GM23338 (cell line): ENCODE results near the gene CRX. TPM values are rescaled to one million over a fixed set of nuclear protein-coding genes. Genes with fewer than 3 reads are reported as not detected.

Source experiments
- ATAC-seq: fragments of 200-7000 bp; cut with Tn5 transposase; 3 replicates; pipeline ENCODE4 v1.9.1; 2020
- DNase-seq: peaks from one replicate; pipeline ENCODE4 v3.0.0-alpha.2; 2015; ENCODE audit warnings: low spot score
- H2AFZ ChIP-seq: fragments of 200-600 bp; sonication (generic); 2 replicates; pipeline ENCODE4 v1.8.0; 2016; ENCODE audit warnings: antibody characterized with exemption, mild to moderate bottlenecking, moderate library complexity
- H3F3A ChIP-seq: fragments of 200-600 bp; sonication (generic); replicated peaks from 2 replicates; pipeline ENCODE4 v1.8.0; 2017; ENCODE audit warnings: antibody characterized with exemption, mixed run types, low read depth
- H3K27ac ChIP-seq: fragments of 200-600 bp; sonication (generic); 2 replicates; pipeline ENCODE4 v1.6.1; 2016; ENCODE audit warnings: low read depth
- H3K27me3 ChIP-seq: fragments of 200-600 bp; sonication (generic); 2 replicates; pipeline ENCODE4 v1.8.0; 2016; ENCODE audit warnings: mild to moderate bottlenecking, mixed run types, moderate library complexity; ENCODE audit not compliant: insufficient read depth
- H3K36me3 ChIP-seq: fragments of 200-600 bp; sonication (generic); 2 replicates; pipeline ENCODE4 v1.8.0; 2016; ENCODE audit warnings: mild to moderate bottlenecking; ENCODE audit not compliant: insufficient read depth
- H3K4me1 ChIP-seq: fragments of 200-600 bp; sonication (generic); 2 replicates; pipeline ENCODE4 v1.8.0; 2016; ENCODE audit warnings: mild to moderate bottlenecking, moderate library complexity; ENCODE audit not compliant: insufficient read depth
- H3K4me2 ChIP-seq: fragments of 200-600 bp; sonication (generic); 2 replicates; pipeline ENCODE4 v1.7.1; 2017; ENCODE audit warnings: mixed run types
- H3K4me3 ChIP-seq: fragments of 200-600 bp; sonication (generic); 2 replicates; pipeline ENCODE4 v1.6.1; 2016; ENCODE audit warnings: mixed run types
- H3K79me2 ChIP-seq: fragments of 200-600 bp; sonication (generic); replicated peaks from 2 replicates; pipeline ENCODE4 v1.8.0; 2017; ENCODE audit warnings: mild to moderate bottlenecking; ENCODE audit not compliant: insufficient read depth
- H3K9me2 ChIP-seq: fragments of 200-600 bp; sonication (generic); 2 replicates; pipeline ENCODE4 v1.8.0; 2017; ENCODE audit not compliant: insufficient read depth
- H4K20me1 ChIP-seq: fragments of 200-600 bp; sonication (generic); replicated peaks from 2 replicates; pipeline ENCODE4 v1.8.0; 2017; ENCODE audit warnings: mild to moderate bottlenecking; ENCODE audit not compliant: insufficient read depth
- H3K27ac Mint-ChIP-seq: 2 replicates; pipeline ENCODE4 v1.8.0; 2020; ENCODE audit warnings: inconsistent platforms, mild to moderate bottlenecking, moderate library complexity, mixed read lengths
- H3K27me3 Mint-ChIP-seq: 3 replicates; pipeline ENCODE4 v1.8.0; 2022; ENCODE audit warnings: low read depth, mild to moderate bottlenecking, moderate library complexity, mixed read lengths, inconsistent platforms; ENCODE audit not compliant: insufficient read depth, poor library complexity
- H3K36me3 Mint-ChIP-seq: 3 replicates; pipeline ENCODE4 v1.8.0; 2021; ENCODE audit warnings: low read depth, mild to moderate bottlenecking, inconsistent platforms, moderate library complexity, mixed read lengths
- H3K4me1 Mint-ChIP-seq: 3 replicates; pipeline ENCODE4 v1.8.0; 2020; ENCODE audit warnings: mild to moderate bottlenecking, inconsistent platforms, mixed read lengths
- H3K4me3 Mint-ChIP-seq: 3 replicates; pipeline ENCODE4 v1.8.0; 2021; ENCODE audit warnings: moderate library complexity, mild to moderate bottlenecking, inconsistent platforms, mixed read lengths
- H3K9me3 Mint-ChIP-seq: 3 replicates; pipeline ENCODE4 v1.8.0; 2020; ENCODE audit warnings: moderate library complexity, mild to moderate bottlenecking, inconsistent platforms, mixed read lengths
- CREB1 ChIP-seq: fragments of 250-450 bp; sonication (Bioruptor Pico); IDR thresholded peaks from 2 replicates; pipeline ENCODE4 v1.5.0; 2020; ENCODE audit warnings: low read depth, mild to moderate bottlenecking, moderate library complexity
- EZH2 ChIP-seq: fragments of 200-600 bp; sonication (generic); IDR thresholded peaks from one replicate; pipeline ENCODE4 v1.8.0; 2017; ENCODE audit warnings: antibody characterized with exemption, mild to moderate bottlenecking, low read depth; ENCODE audit not compliant: unreplicated experiment
- EZH2phosphoT487 ChIP-seq: fragments of 200-600 bp; sonication (generic); IDR thresholded peaks from one replicate; pipeline ENCODE4 v1.8.1; 2018; ENCODE audit warnings: antibody characterized with exemption; ENCODE audit not compliant: unreplicated experiment
- POLR2AphosphoS5 ChIP-seq: IDR thresholded peaks from 2 replicates; pipeline ENCODE4 v1.6.1; 2016; ENCODE audit warnings: antibody characterized with exemption, low read depth
- STAT1 ChIP-seq: IDR thresholded peaks from one replicate; pipeline ENCODE4 v1.6.1; 2016; ENCODE audit warnings: antibody characterized with exemption; ENCODE audit not compliant: unreplicated experiment
- ZNF114 ChIP-seq: fragments of 250-450 bp; sonication (Bioruptor Pico); IDR thresholded peaks from 2 replicates; pipeline ENCODE4 v1.5.0; 2020; ENCODE audit warnings: mild to moderate bottlenecking, moderate library complexity
- polyA plus RNA-seq: library from polyadenylated mRNA; unstranded; fragments of >200 nt; fragmentation: Nextera tagmentation; extraction: Ambion mirVana; gene quantifications from 2 replicates; pipeline ENCODE4 v1.2.1, GENCODE V29; 2016
- total RNA-seq: library from RNA; depleted of rRNA; stranded (reverse); fragments of >200 nt; shearing (Covaris generic); gene quantifications from 2 replicates; pipeline ENCODE4 v1.2.3, GENCODE V29; 2014
- TF ChIP-seq, protein P1 (sequence below), 2 experiments: fragments of 200-600 bp in 1 of 2; sonication (generic) in 1 of 2; conservative IDR thresholded peaks; 2 replicates each; pipeline versions ENCODE4 v1.5.1 to v1.6.1; 2016 to 2017; ENCODE audit warnings: antibody characterized with exemption in 2 of 2, low read depth in 2 of 2, mild to moderate bottlenecking in 2 of 2, moderate library complexity in 1 of 2
- TF ChIP-seq, protein P2 (sequence below): fragments of 250-450 bp; sonication (Bioruptor Pico); IDR thresholded peaks from 2 replicates; pipeline ENCODE4 v1.5.0; 2020; ENCODE audit warnings: mild to moderate bottlenecking, moderate library complexity

The CRX gene
- total and polyA plus RNA-seq, 2 experiments from 2014 or later: 0.15 TPM; not detected in 1

DNA sequence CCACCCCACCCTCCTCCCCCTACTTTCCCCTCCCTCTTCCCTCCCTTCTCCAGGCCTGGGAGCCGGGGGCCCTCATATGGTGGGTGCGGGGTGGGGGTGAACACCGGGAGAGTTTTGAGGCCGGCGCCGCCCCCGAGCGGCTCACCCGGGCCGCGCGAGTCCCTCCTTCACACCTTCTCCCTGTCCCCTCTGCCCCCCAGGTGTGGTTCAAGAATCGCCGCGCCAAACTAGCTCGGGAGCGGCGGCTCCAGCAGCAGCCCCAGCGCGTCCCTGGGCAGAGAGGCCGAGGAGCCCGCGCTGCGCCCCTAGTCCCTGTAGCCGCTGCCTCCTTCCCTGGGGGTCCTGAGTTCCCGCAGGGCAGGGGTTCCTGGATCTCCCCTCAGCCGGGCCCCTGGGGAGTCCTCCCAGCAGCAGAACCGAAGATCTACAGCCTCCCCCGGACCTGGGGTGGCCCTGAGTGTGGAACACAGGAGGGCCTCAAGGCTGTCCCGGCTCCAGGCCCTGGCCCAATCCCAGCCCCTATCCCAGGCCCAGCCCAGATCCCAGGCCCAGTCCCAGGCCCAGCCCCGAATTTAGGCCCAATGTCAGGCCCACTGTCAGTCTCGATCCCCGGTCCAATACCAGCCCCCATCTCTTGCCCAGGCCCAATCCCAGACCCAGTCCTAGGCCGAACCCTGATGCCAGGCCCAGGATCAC is 39.0 kb downstream of the CRX start:
- no peaks in the 10 kb centered on the region for H3K79me2 ChIP-seq
- Mint-ChIP-seq H3K36me3 (peaks cover 2% of the 10 kb centered on the region; the same call in 1 of the 3 replicates), H3K27me3 (peaks cover 7% of the 10 kb centered on the region), H3K9me3 (0 out of 3 replicates have a peak, but pooled peaks cover 3% of the 10 kb centered on the region), H3K4me1 (peaks cover 11% of the 10 kb centered on the region), H3K27ac (no peak overlapping the region), H3K4me3 (no peak overlapping the region)
- no peaks in the 10 kb centered on the region for H3K27me3 ChIP-seq
- H3F3A ChIP-seq: no peaks in the 10 kb centered on the region
- H4K20me1 ChIP-seq: no peaks in the 10 kb centered on the region
- H2AFZ ChIP-seq: peak overlapping the region; percentile 94
- peaks cover 3% of the 10 kb centered on the region; the same call in 1 of the 2 replicates for H3K4me1 ChIP-seq
- ATAC-seq (peak; percentile 45), DNase-seq (peak; percentile 46)
- H3K4me2 ChIP-seq: peak overlapping the region; percentile 60; the same call in 1 of the 2 replicates
- no peaks in the 10 kb centered on the region for H3K9me2 ChIP-seq
- no peaks in the 10 kb centered on the region for H3K36me3 ChIP-seq
- TF ChIP-seq, protein P1, sequence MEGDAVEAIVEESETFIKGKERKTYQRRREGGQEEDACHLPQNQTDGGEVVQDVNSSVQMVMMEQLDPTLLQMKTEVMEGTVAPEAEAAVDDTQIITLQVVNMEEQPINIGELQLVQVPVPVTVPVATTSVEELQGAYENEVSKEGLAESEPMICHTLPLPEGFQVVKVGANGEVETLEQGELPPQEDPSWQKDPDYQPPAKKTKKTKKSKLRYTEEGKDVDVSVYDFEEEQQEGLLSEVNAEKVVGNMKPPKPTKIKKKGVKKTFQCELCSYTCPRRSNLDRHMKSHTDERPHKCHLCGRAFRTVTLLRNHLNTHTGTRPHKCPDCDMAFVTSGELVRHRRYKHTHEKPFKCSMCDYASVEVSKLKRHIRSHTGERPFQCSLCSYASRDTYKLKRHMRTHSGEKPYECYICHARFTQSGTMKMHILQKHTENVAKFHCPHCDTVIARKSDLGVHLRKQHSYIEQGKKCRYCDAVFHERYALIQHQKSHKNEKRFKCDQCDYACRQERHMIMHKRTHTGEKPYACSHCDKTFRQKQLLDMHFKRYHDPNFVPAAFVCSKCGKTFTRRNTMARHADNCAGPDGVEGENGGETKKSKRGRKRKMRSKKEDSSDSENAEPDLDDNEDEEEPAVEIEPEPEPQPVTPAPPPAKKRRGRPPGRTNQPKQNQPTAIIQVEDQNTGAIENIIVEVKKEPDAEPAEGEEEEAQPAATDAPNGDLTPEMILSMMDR (conservative IDR thresholded peaks at IDR 0.05; ENCODE audit: low read depth in 2 of 2): 0 out of 4 replicates have a peak, but pooled peaks of 1 of the 2 experiments have one; percentile 3
- TF ChIP-seq, protein P2, sequence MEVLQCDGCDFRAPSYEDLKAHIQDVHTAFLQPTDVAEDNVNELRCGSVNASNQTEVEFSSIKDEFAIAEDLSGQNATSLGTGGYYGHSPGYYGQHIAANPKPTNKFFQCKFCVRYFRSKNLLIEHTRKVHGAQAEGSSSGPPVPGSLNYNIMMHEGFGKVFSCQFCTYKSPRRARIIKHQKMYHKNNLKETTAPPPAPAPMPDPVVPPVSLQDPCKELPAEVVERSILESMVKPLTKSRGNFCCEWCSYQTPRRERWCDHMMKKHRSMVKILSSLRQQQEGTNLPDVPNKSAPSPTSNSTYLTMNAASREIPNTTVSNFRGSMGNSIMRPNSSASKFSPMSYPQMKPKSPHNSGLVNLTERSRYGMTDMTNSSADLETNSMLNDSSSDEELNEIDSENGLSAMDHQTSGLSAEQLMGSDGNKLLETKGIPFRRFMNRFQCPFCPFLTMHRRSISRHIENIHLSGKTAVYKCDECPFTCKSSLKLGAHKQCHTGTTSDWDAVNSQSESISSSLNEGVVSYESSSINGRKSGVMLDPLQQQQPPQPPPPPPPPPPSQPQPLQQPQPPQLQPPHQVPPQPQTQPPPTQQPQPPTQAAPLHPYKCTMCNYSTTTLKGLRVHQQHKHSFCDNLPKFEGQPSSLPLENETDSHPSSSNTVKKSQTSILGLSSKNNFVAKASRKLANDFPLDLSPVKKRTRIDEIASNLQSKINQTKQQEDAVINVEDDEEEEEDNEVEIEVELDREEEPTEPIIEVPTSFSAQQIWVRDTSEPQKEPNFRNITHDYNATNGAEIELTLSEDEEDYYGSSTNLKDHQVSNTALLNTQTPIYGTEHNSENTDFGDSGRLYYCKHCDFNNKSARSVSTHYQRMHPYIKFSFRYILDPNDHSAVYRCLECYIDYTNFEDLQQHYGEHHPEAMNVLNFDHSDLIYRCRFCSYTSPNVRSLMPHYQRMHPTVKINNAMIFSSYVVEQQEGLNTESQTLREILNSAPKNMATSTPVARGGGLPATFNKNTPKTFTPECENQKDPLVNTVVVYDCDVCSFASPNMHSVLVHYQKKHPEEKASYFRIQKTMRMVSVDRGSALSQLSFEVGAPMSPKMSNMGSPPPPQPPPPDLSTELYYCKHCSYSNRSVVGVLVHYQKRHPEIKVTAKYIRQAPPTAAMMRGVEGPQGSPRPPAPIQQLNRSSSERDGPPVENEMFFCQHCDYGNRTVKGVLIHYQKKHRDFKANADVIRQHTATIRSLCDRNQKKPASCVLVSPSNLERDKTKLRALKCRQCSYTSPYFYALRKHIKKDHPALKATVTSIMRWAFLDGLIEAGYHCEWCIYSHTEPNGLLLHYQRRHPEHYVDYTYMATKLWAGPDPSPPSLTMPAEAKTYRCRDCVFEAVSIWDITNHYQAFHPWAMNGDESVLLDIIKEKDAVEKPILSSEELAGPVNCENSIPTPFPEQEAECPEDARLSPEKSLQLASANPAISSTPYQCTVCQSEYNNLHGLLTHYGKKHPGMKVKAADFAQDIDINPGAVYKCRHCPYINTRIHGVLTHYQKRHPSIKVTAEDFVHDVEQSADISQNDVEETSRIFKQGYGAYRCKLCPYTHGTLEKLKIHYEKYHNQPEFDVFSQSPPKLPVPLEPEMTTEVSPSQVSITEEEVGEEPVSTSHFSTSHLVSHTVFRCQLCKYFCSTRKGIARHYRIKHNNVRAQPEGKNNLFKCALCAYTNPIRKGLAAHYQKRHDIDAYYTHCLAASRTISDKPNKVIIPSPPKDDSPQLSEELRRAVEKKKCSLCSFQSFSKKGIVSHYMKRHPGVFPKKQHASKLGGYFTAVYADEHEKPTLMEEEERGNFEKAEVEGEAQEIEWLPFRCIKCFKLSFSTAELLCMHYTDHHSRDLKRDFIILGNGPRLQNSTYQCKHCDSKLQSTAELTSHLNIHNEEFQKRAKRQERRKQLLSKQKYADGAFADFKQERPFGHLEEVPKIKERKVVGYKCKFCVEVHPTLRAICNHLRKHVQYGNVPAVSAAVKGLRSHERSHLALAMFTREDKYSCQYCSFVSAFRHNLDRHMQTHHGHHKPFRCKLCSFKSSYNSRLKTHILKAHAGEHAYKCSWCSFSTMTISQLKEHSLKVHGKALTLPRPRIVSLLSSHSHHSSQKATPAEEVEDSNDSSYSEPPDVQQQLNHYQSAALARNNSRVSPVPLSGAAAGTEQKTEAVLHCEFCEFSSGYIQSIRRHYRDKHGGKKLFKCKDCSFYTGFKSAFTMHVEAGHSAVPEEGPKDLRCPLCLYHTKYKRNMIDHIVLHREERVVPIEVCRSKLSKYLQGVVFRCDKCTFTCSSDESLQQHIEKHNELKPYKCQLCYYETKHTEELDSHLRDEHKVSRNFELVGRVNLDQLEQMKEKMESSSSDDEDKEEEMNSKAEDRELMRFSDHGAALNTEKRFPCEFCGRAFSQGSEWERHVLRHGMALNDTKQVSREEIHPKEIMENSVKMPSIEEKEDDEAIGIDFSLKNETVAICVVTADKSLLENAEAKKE (CRISPR knock-in tag): no peak
- no peak for TF ChIP-seq ZNF114 (CRISPR knock-in tag)
- no peak for TF ChIP-seq POLR2AphosphoS5
- no peak for TF ChIP-seq CREB1 (CRISPR knock-in tag)
- TF ChIP-seq EZH2phosphoT487: no peak
- no peak for TF ChIP-seq EZH2
- TF ChIP-seq STAT1: no peak
- H3K27ac ChIP-seq: no peak overlapping the region
- H3K4me3 ChIP-seq: peak overlapping the region; percentile 28; the same call in 1 of the 2 replicates
